Hepatocyte (in vitro differentiated cells): ENCODE data around the gene TKT. TPM values are rescaled to one million over a fixed set of nuclear protein-coding genes. Genes with fewer than 3 reads are reported as not detected.

Experiments
- DNase-seq: peaks from one replicate; pipeline ENCODE4 v3.0.0-alpha.2; 2016; ENCODE audit warnings: low spot score
- H2AFZ ChIP-seq: fragments of 200-600 bp; sonication (generic); 2 replicates; pipeline ENCODE4 v1.6.0; 2016; ENCODE audit warnings: antibody characterized with exemption, mild to moderate bottlenecking
- H3K27ac ChIP-seq: fragments of 200-600 bp; sonication (generic); 2 replicates; pipeline ENCODE4 v1.5.1; 2016; ENCODE audit warnings: mild to moderate bottlenecking
- H3K27me3 ChIP-seq: fragments of 200-600 bp; sonication (generic); 2 replicates; pipeline ENCODE4 v1.6.1; 2016
- H3K36me3 ChIP-seq: fragments of 200-600 bp; sonication (generic); replicated peaks from 2 replicates; pipeline ENCODE4 v1.5.1; 2016; ENCODE audit warnings: low read depth; ENCODE audit not compliant: insufficient read depth
- H3K4me1 ChIP-seq: fragments of 200-600 bp; sonication (generic); 2 replicates; pipeline ENCODE4 v1.5.1; 2016; ENCODE audit warnings: mild to moderate bottlenecking, moderate library complexity; ENCODE audit not compliant: insufficient read depth
- H3K4me2 ChIP-seq: fragments of 200-600 bp; sonication (generic); 2 replicates; pipeline ENCODE4 v1.6.0; 2016
- H3K4me3 ChIP-seq: fragments of 200-600 bp; sonication (generic); 2 replicates; pipeline ENCODE4 v1.5.1; 2016; ENCODE audit warnings: mild to moderate bottlenecking
- H3K79me2 ChIP-seq: fragments of 200-600 bp; sonication (generic); 2 replicates; pipeline ENCODE4 v1.6.0; 2017; ENCODE audit warnings: mild to moderate bottlenecking
- H3K9me2 ChIP-seq: fragments of 200-600 bp; sonication (generic); replicated peaks from 2 replicates; pipeline ENCODE4 v1.6.0; 2017; ENCODE audit warnings: mild to moderate bottlenecking; ENCODE audit not compliant: insufficient read depth
- H3K9me3 ChIP-seq: fragments of 200-600 bp; sonication (generic); 2 replicates; pipeline ENCODE4 v1.5.1; 2016; ENCODE audit warnings: low read depth, mild to moderate bottlenecking
- H4K20me1 ChIP-seq: fragments of 200-600 bp; sonication (generic); 2 replicates; pipeline ENCODE4 v1.6.0; 2016; ENCODE audit warnings: mild to moderate bottlenecking; ENCODE audit not compliant: insufficient read depth, poor library complexity, severe bottlenecking
- EZH2 ChIP-seq: fragments of 200-600 bp; sonication (generic); IDR thresholded peaks from 2 replicates; pipeline ENCODE4 v1.6.1; 2016; ENCODE audit warnings: antibody characterized with exemption, mild to moderate bottlenecking, borderline replicate concordance
- EZH2phosphoT487 ChIP-seq: fragments of 200-600 bp; sonication (generic); IDR thresholded peaks from one replicate; pipeline ENCODE4 v1.6.1; 2018; ENCODE audit warnings: antibody characterized with exemption, mild to moderate bottlenecking, low read depth, moderate library complexity; ENCODE audit not compliant: unreplicated experiment, severe bottlenecking
- WGBS: methylation state at CpG from one replicate; pipeline ENCODE4 v1.1.6; 2016; ENCODE audit warnings: low lambda C conversion rate; ENCODE audit errors: missing lambda C conversion rate; 5-methylcytosine and 5-hydroxymethylcytosine counted together
- polyA plus RNA-seq: library from polyadenylated mRNA; unstranded; fragments of >200 nt; fragmentation: Nextera tagmentation; extraction: Ambion mirVana; gene quantifications from 2 replicates; pipeline ENCODE4 v1.2.1, GENCODE V29; 2016
- total RNA-seq: library from RNA; depleted of rRNA; stranded (reverse); fragments of >200 nt; gene quantifications from 2 replicates; pipeline ENCODE4 v1.2.3, GENCODE V29; 2014
- TF ChIP-seq, protein P1 (sequence below): fragments of 200-600 bp; sonication (generic); IDR thresholded peaks from 2 replicates; pipeline ENCODE4 v1.5.1; 2016; ENCODE audit warnings: antibody characterized with exemption, mild to moderate bottlenecking; ENCODE audit not compliant: poor library complexity

The TKT gene
- total and polyA plus RNA-seq, 2 experiments from 2014 or later: 149 to 265 TPM

DNA sequence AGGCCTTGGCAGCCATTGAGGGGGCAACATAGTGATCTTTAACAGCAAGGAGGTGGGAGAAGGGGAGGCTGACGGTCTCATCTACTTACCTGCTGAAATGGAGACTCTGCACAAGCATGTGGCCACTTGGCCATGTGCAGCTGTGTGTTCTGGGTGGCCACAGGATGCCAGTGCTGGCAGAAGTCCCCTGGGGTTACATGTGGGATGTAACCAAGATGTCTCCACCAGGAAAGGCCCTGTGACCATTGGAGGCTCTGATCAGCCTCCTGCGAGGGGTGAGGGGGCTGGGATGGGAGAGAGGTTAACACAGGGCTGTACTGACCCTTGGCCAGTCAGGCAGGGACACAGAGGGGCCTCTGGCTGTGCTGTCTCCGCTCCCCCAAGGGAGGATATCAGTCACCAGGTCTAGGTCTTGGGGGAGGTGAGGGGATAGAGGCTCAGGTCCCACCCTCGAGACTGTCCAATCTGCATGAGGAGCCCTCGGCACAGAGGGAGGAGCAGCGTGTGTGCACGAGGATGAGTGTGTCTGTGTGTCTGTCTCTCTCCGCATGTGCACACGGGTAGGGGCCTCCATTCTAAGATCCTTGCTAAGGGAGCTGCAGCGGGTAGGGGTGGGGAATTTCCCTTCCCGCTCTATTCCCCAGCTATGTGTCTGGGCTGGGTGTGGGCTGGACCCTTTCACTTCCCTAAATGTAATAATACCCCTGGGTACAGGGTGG is 75.4 kb downstream of the TKT start:
- H3K4me2 ChIP-seq: no peak overlapping the region
- H2AFZ ChIP-seq: no peak overlapping the region
- no peaks in the 10 kb centered on the region for H3K4me1 ChIP-seq
- 93% methylated on average over 11 of the region's 11 CpGs for WGBS
- no peaks in the 10 kb centered on the region for H3K9me3 ChIP-seq
- H3K79me2 ChIP-seq: no peaks in the 10 kb centered on the region
- no peaks in the 10 kb centered on the region for H4K20me1 ChIP-seq
- no peak overlapping the region for H3K27ac ChIP-seq
- H3K27me3 ChIP-seq: no peaks in the 10 kb centered on the region
- no peaks in the 10 kb centered on the region for H3K36me3 ChIP-seq
- no peaks in the 10 kb centered on the region for H3K9me2 ChIP-seq
- TF ChIP-seq EZH2: no peak
- TF ChIP-seq, protein P1, sequence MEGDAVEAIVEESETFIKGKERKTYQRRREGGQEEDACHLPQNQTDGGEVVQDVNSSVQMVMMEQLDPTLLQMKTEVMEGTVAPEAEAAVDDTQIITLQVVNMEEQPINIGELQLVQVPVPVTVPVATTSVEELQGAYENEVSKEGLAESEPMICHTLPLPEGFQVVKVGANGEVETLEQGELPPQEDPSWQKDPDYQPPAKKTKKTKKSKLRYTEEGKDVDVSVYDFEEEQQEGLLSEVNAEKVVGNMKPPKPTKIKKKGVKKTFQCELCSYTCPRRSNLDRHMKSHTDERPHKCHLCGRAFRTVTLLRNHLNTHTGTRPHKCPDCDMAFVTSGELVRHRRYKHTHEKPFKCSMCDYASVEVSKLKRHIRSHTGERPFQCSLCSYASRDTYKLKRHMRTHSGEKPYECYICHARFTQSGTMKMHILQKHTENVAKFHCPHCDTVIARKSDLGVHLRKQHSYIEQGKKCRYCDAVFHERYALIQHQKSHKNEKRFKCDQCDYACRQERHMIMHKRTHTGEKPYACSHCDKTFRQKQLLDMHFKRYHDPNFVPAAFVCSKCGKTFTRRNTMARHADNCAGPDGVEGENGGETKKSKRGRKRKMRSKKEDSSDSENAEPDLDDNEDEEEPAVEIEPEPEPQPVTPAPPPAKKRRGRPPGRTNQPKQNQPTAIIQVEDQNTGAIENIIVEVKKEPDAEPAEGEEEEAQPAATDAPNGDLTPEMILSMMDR: no peak
- no peak for TF ChIP-seq EZH2phosphoT487
- H3K4me3 ChIP-seq: no peak overlapping the region
- DNase-seq: no peak

DNA sequence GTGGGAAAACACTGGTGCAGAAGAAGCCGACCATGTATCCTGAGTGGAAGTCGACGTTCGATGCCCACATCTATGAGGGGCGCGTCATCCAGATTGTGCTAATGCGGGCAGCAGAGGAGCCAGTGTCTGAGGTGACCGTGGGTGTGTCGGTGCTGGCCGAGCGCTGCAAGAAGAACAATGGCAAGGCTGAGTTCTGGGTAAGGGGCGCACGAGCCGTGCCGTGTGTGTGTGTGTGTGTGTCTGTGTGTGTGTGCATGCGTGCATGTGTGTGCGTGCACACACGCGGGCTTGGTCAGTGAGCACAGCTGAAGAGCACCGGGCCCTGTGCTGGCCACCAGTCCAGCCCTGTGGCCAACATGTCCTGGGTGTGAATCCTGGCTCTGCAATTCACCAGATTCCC is 76.2 kb downstream of the TKT start:
- Histone ChIP-seq H3K79me2 (no peaks in the 10 kb centered on the region), H4K20me1 (no peaks in the 10 kb centered on the region), H3K9me3 (no peaks in the 10 kb centered on the region), H3K27ac (no peak overlapping the region), H3K4me3 (no peak overlapping the region), H3K4me2 (no peak overlapping the region), H3K9me2 (no peaks in the 10 kb centered on the region), H3K36me3 (no peaks in the 10 kb centered on the region), H3K4me1 (no peaks in the 10 kb centered on the region), H3K27me3 (no peaks in the 10 kb centered on the region), H2AFZ (no peak overlapping the region)
- TF ChIP-seq EZH2phosphoT487 (no peak), EZH2 (no peak)
- TF ChIP-seq, protein P1: no peak
- no peak for DNase-seq
- WGBS: 95% methylated on average over 17 of the region's 20 CpGs

DNA sequence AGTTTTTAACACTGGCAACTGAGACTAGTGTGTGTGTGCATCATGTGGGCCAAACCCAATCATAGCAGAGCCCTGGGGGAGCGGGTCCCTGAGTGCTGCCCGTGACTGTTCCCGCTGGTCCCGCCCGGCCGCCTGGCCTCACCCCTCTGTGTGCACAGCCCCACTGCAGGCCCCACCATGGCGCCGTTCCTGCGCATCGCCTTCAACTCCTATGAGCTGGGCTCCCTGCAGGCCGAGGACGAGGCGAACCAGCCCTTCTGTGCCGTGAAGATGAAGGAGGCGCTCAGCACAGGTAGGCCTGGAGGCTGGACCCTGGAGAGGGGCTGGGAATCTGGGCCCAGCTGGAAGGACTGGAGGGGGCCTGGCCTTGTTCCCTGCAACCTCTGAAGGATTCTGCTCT is 77.6 kb downstream of the TKT start:
- H3K36me3 ChIP-seq: no peaks in the 10 kb centered on the region
- H3K4me1 ChIP-seq: no peaks in the 10 kb centered on the region
- peaks cover 9% of the 10 kb centered on the region for H3K79me2 ChIP-seq
- H3K9me3 ChIP-seq: no peaks in the 10 kb centered on the region
- no peak for DNase-seq
- no peak overlapping the region for H3K4me2 ChIP-seq
- no peaks in the 10 kb centered on the region for H3K27me3 ChIP-seq
- H3K27ac ChIP-seq: no peak overlapping the region
- H4K20me1 ChIP-seq: no peaks in the 10 kb centered on the region
- 94% methylated on average over 15 of the region's 15 CpGs for WGBS
- H2AFZ ChIP-seq: no peak overlapping the region
- no peak overlapping the region for H3K4me3 ChIP-seq
- no peaks in the 10 kb centered on the region for H3K9me2 ChIP-seq
- TF ChIP-seq, protein P1: no peak
- TF ChIP-seq EZH2: no peak
- no peak for TF ChIP-seq EZH2phosphoT487
